A673 (cell line): ENCODE results near the gene FYTTD1.

Experiments used
- CTCF ChIP-seq: fragments of 300-800, 200-600 bp; sonication (generic); conservative IDR thresholded peaks from 2 replicates; pipeline ENCODE4 v1.5.1; 2017; ENCODE audit warnings: low read depth, mild to moderate bottlenecking, antibody characterized with exemption, low read length, moderate library complexity, mixed read lengths
- EZH2 ChIP-seq: fragments of 200-600 bp; sonication (generic); IDR thresholded peaks from 2 replicates; pipeline ENCODE4 v1.6.1; 2017; ENCODE audit warnings: borderline replicate concordance, low read depth, mild to moderate bottlenecking, mixed read lengths, antibody characterized with exemption, low read length; ENCODE audit not compliant: poor library complexity, severe bottlenecking

GRCh38 chr3:197742787-197743186, 6.9 kb upstream of the FYTTD1 start:
- TF ChIP-seq CTCF (no peak), EZH2 (no peak)
